ENCODE measurements around the gene CCNT2. TPM values are rescaled to one million over a fixed set of nuclear protein-coding genes. Genes with fewer than 3 reads are reported as not detected.
"Not testable (repeated sequence)": the region's sequence is repeated elsewhere in the genome, so short reads cannot be mapped to it uniquely, and the experiment has no call there.

The CCNT2 gene
- total RNA-seq, 3 donors from 2014 or later, result 35.8 to 62.8 (median 40.3) TPM

DNA sequence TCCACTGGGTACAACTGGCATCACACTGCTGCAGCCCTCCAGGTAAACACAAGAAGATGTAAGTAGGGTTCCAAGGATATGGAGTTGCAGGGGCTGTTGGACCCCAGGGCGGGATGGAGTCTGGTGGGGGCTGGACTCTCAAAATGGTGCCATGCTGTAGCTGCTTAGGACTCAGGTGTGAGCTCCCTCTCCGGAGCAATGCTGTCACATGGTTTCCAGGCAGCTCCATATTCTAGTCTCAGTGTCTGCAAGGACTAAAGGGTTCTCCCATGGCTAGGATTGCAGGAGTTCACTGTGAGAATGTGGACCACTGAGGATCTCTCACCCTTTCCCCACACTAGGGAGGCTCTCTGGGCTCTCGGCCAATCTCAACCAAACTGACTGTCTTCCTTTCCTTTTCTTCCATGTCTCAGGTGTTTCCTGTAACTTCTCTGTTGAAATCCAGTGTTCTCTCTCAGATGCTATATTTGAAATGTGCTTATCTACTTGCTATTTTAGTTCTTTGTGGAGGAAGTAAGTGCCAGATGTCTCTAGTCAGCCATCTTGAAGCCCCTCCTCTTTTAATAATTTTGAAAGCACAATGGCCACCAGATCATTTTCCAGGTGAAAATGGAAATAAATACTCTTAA, 57.6 kb downstream of the CCNT2 start:
- Histone ChIP-seq H3K4me1 (no peaks in the 10 kb centered on the region), H3K9me3 (peaks cover 3 to 13% of the 10 kb centered on the region in 2 donors), H3K36me3 (no peaks in the 10 kb centered on the region), H3K27me3 (no peaks in the 10 kb centered on the region), H3K27ac (no peak overlapping the region), H3K4me3 (no peak overlapping the region)
- intact Hi-C loops (cut with DNase I; ENCODE audit: low total_unique reads), result no loop called here
- no peak for DNase-seq (ENCODE audit: low spot score in 2 of 2)
- TF ChIP-seq POLR2A (IDR thresholded peaks at IDR 0.05) (no peak), POLR2AphosphoS5 (IDR thresholded peaks at IDR 0.05) (no peak)
- TF ChIP-seq, protein P1, sequence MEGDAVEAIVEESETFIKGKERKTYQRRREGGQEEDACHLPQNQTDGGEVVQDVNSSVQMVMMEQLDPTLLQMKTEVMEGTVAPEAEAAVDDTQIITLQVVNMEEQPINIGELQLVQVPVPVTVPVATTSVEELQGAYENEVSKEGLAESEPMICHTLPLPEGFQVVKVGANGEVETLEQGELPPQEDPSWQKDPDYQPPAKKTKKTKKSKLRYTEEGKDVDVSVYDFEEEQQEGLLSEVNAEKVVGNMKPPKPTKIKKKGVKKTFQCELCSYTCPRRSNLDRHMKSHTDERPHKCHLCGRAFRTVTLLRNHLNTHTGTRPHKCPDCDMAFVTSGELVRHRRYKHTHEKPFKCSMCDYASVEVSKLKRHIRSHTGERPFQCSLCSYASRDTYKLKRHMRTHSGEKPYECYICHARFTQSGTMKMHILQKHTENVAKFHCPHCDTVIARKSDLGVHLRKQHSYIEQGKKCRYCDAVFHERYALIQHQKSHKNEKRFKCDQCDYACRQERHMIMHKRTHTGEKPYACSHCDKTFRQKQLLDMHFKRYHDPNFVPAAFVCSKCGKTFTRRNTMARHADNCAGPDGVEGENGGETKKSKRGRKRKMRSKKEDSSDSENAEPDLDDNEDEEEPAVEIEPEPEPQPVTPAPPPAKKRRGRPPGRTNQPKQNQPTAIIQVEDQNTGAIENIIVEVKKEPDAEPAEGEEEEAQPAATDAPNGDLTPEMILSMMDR (IDR thresholded peaks at IDR 0.05), result no peak

DNA sequence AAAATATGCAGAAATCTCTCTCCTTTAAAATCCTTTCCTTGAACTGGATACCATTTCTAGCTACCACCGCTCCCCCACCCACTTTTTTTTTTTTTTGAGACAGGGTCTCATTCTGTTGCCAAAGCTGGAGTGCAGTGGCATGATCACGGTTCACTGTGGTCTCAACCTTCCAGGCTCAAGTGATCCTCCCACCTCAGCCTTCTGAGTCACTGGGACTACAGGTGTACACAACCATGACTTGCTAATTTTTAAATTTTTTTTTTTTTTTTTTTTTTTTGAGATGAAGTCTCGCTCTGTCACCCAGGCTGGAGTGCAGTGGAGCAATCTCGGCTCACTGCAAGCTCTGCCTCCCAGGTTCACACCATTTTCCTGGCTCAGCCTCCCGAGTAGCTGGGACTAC, 58.5 kb downstream of the CCNT2 start:
- DNase-seq (ENCODE audit: low spot score in 2 of 2); H3K4me3 ChIP-seq; H3K4me1 ChIP-seq; intact Hi-C loops (cut with DNase I; ENCODE audit: low total_unique reads); H3K27me3 ChIP-seq; H3K36me3 ChIP-seq; H3K27ac ChIP-seq: not testable (repeated sequence)
- peaks cover 3 to 13% of the 10 kb centered on the region in 2 donors for H3K9me3 ChIP-seq

DNA sequence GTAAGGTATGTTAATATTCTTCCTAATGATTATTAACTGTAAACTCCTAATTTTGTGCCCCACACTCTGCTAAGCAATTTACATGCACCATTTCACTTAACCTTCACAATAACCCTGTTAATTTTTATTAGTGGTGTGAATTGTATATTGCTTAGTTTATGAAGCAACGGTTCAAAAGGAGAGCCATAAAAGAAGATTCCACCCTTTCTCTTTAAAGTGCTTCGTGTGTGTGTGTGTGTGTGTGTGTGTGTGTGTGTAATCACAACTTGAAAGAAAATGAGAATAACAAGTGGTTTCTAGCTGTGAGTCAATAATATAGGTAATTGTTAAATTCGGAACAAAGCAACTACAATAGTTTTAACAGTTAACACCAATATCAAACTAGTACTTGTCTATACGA, 60.6 kb downstream of the CCNT2 start:
- peaks cover 0 to 7% of the 10 kb centered on the region in 2 donors for H3K9me3 ChIP-seq
- no peak overlapping the region for H3K27ac ChIP-seq
- DNase-seq (ENCODE audit: low spot score in 2 of 2), result no peak
- intact Hi-C loops (cut with DNase I; ENCODE audit: low total_unique reads), result no loop called here
- H3K4me1 ChIP-seq, result no peaks in the 10 kb centered on the region
- no peaks in the 10 kb centered on the region for H3K36me3 ChIP-seq
- no peaks in the 10 kb centered on the region for H3K27me3 ChIP-seq
- TF ChIP-seq POLR2A (IDR thresholded peaks at IDR 0.05), result no peak
- TF ChIP-seq, protein P1 (IDR thresholded peaks at IDR 0.05), result no peak
- TF ChIP-seq POLR2AphosphoS5 (IDR thresholded peaks at IDR 0.05), result no peak
- H3K4me3 ChIP-seq, result no peak overlapping the region

DNA sequence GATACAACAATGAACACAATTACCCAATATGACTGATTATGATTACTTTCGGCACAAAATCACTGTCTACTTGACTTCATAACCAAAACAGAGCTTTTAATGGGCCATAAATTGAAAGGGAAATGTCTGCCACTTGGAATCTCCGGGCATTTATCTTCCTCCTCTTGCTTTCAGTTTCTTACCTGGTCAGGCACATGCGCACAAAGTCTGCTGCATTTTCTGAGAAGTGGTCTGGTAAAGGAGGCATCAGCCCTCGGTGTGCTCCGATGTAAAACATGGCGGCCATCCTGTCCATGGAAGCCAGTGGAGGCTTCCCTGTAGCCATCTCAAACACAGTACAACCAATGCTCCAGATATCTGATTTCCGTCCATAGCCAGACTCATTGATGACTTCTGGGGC, 62.0 kb downstream of the CCNT2 start:
- intact Hi-C loops (cut with DNase I; ENCODE audit: low total_unique reads), result no loop called here
- H3K4me1 ChIP-seq, result no peaks in the 10 kb centered on the region
- no peak overlapping the region for H3K4me3 ChIP-seq
- no peaks in the 10 kb centered on the region for H3K36me3 ChIP-seq
- no peaks in the 10 kb centered on the region for H3K9me3 ChIP-seq
- TF ChIP-seq POLR2A (IDR thresholded peaks at IDR 0.05) (no peak), POLR2AphosphoS5 (IDR thresholded peaks at IDR 0.05) (no peak)
- TF ChIP-seq, protein P1 (IDR thresholded peaks at IDR 0.05), result no peak
- H3K27ac ChIP-seq, result no peak overlapping the region
- no peaks in the 10 kb centered on the region for H3K27me3 ChIP-seq
- no peak for DNase-seq (ENCODE audit: low spot score in 2 of 2)

DNA sequence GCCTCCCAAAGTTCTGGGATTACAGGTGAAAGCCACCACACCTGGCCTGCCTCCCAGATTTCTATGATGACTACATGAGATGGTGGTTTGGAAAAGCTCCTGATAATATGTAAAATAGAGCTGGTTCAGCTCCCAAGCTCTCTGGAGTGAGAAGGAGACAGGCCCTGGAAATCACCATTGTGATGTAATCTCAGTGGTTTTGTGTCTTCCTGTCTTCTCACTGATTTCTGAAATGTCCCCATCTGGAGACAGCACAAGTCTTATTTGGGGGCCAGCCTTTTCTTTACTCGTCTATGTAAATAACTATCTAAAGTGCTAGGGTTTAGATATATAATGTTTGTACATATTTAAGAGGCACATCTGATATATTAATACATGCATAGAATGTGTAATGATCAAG, 64.0 kb downstream of the CCNT2 start:
- Histone ChIP-seq H3K36me3 (no peaks in the 10 kb centered on the region), H3K4me1 (no peaks in the 10 kb centered on the region), H3K27ac (no peak overlapping the region), H3K9me3 (no peaks in the 10 kb centered on the region), H3K27me3 (no peaks in the 10 kb centered on the region), H3K4me3 (no peak overlapping the region)
- TF ChIP-seq POLR2AphosphoS5 (IDR thresholded peaks at IDR 0.05), result no peak
- TF ChIP-seq, protein P1 (IDR thresholded peaks at IDR 0.05), result no peak
- DNase-seq (ENCODE audit: low spot score in 2 of 2), result no peak
- intact Hi-C loops (cut with DNase I; ENCODE audit: low total_unique reads), result no loop called here

DNA sequence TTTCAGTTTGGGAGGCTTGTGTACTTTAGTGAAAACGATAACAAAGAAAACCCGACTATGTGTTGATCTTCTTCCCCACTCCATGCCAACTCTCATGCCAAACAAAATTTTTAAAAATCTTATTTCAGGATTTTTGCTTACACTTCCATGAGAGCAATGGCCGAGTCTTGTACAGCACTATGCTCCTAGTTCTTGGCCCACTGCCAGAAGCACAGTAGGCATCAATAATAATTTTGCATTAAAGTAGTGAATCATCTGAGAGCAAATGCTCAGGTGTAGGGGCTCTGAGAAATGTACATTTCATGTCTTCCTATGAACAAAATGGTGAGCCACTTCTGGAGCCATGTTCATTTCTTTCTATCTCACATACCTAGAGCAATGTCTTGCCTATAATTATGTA, 66.4 kb downstream of the CCNT2 start:
- no peak for TF ChIP-seq POLR2A (IDR thresholded peaks at IDR 0.05)
- TF ChIP-seq, protein P1 (IDR thresholded peaks at IDR 0.05), result no peak
- TF ChIP-seq POLR2AphosphoS5 (IDR thresholded peaks at IDR 0.05), result no peak
- DNase-seq (ENCODE audit: low spot score in 2 of 2), result no peak
- intact Hi-C loops (cut with DNase I; ENCODE audit: low total_unique reads), result no loop called here

More for the DNA sequence above, 66.4 kb downstream of the CCNT2 start:
- Histone ChIP-seq H3K9me3 (no peaks in the 10 kb centered on the region), H3K36me3 (no peaks in the 10 kb centered on the region), H3K27me3 (no peaks in the 10 kb centered on the region), H3K27ac (no peak overlapping the region), H3K4me1 (no peaks in the 10 kb centered on the region), H3K4me3 (no peak overlapping the region)
